GM06990 (cell line): ENCODE measurements around the gene CRK.
A peak's percentile ranks its signal among the peaks of the same experiment; 100 is the strongest.

Experiments used
- DNase-seq: peaks from one replicate; pipeline ENCODE4 v3.0.0-alpha.2; 2011; ENCODE audit not compliant: insufficient read length; ENCODE audit errors: extremely low read depth
- H3K27me3 ChIP-seq: replicated peaks from 2 replicates; pipeline ENCODE4 v1.6.0; 2011; ENCODE audit warnings: low read length; ENCODE audit not compliant: control insufficient read depth, insufficient read depth
- H3K36me3 ChIP-seq: 2 replicates; pipeline ENCODE4 v1.5.1; 2011; ENCODE audit warnings: low read length; ENCODE audit not compliant: control insufficient read depth, insufficient read depth
- H3K4me3 ChIP-seq: replicated peaks from 2 replicates; pipeline ENCODE4 v1.5.1; 2011; ENCODE audit warnings: low read depth, mild to moderate bottlenecking, control low read depth, low read length
- TF ChIP-seq, protein P1 (sequence below): IDR thresholded peaks from 2 replicates; pipeline ENCODE4 v1.5.1; 2011; ENCODE audit warnings: low read length, control low read depth, mild to moderate bottlenecking, inconsistent platforms; ENCODE audit not compliant: insufficient read depth, poor library complexity, severe bottlenecking

Gene CRK

GRCh38 chr17:1435326-1435725, 20.7 kb downstream of the CRK start:
- Histone ChIP-seq H3K4me3 (no peak overlapping the region), H3K36me3 (peaks cover 23% of the 10 kb centered on the region), H3K27me3 (no peaks in the 10 kb centered on the region)
- TF ChIP-seq, protein P1, sequence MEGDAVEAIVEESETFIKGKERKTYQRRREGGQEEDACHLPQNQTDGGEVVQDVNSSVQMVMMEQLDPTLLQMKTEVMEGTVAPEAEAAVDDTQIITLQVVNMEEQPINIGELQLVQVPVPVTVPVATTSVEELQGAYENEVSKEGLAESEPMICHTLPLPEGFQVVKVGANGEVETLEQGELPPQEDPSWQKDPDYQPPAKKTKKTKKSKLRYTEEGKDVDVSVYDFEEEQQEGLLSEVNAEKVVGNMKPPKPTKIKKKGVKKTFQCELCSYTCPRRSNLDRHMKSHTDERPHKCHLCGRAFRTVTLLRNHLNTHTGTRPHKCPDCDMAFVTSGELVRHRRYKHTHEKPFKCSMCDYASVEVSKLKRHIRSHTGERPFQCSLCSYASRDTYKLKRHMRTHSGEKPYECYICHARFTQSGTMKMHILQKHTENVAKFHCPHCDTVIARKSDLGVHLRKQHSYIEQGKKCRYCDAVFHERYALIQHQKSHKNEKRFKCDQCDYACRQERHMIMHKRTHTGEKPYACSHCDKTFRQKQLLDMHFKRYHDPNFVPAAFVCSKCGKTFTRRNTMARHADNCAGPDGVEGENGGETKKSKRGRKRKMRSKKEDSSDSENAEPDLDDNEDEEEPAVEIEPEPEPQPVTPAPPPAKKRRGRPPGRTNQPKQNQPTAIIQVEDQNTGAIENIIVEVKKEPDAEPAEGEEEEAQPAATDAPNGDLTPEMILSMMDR, result no peak
- DNase-seq, result no peak

DNA sequence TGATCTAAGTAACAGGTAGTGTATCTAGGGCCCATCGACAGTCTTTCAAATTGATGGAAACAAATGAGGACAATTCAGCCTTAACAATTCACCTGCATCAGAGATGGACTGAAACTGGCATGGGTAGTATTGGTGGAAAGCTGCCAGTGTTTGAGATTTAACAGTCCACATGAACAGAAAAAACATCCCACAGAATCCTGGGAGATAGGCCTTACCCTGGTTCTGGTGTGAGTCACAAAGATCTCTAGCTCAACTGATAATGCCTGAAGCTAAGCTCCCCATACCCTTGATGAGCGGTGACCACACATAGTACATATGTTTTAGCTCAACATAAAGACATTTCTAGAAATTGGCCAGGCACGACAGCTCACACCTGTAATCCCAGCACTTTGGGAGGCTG, 21.9 kb downstream of the CRK start:
- no peak for DNase-seq
- TF ChIP-seq, protein P1, result no peak

DNA sequence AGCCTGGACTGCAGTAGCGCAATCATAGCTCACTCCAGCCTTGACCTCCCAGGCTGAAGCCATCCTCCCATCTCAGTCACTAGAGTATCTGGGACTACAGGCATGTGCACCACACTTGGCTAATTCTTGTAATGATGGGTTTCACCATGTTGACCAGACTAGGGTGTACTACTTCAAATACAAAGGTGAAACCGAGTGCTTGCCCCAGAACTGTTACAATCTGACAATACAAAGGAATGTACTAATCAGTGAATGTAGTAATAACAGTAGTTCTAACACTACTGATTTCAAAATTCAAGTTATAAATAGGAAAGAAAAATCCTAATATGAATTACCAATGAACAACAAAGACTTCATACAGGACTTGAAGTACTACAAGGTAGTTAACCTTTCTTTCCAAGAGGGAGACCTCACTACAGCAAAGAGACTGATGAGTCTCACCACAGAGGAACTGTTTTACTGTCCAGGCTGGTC, 24.4 kb downstream of the CRK start:
- Histone ChIP-seq H3K4me3 (no peak overlapping the region), H3K27me3 (no peaks in the 10 kb centered on the region), H3K36me3 (peaks cover 17% of the 10 kb centered on the region)
- TF ChIP-seq, protein P1, result no peak
- peak; percentile 70 for DNase-seq

More for the DNA sequence above, 21.9 kb downstream of the CRK start:
- peaks cover 23% of the 10 kb centered on the region for H3K36me3 ChIP-seq
- no peaks in the 10 kb centered on the region for H3K27me3 ChIP-seq
- H3K4me3 ChIP-seq, result no peak overlapping the region

DNA sequence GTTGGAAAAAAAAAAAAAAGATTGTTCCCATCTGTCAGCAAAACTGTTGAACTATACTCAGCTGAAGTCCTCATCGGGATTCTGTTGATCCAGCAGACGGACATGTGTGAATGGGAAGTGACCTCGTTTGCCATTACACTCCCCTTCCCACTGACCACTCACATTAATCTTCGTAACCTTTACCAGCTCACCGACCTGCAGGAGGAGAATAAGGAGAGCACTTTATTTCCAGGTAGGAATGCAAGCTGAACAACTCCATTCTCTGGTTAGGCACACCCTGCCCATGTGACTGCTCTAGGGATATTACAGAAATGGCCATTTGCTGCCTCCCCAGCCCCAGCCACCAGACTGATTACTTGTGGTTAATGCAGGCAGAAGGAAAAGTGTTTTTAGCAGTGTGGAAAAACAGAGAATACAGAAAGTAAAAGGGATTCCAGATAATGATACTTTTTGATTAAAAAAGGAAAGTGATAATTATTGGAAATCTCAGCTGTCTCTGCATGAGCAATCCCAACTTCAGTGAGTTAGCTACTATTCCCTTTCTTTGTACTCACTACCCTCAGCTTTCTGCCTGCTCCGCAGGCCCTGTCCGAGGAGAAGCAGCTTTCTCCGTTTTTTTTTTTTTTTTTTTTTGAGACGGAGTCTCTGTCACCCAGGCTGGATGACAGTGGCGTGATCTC, 32.4 kb downstream of the CRK start:
- Histone ChIP-seq H3K4me3 (no peak overlapping the region), H3K36me3 (peaks cover 16% of the 10 kb centered on the region), H3K27me3 (no peaks in the 10 kb centered on the region)
- no peak for DNase-seq
- TF ChIP-seq, protein P1, result no peak

DNA sequence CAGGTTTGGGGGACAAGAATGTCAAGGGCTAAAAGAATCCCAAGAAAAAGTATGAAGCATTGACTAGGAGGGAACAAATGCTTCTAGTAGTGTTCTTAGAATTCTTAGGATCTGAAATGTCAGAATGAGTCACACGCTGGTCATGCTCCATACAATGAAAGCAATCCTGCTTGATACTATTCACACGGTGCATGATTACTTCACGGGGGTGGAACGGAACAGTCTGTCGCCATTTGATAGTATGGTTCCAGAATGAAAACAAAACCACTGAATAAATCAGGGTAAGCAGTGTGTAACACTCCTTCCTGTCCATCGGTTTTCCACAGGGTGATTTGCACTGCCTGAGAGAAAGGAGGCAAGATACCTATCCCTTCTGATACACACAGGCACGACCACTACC, 33.1 kb downstream of the CRK start:
- H3K27me3 ChIP-seq, result no peaks in the 10 kb centered on the region
- TF ChIP-seq, protein P1, result no peak
- peaks cover 16% of the 10 kb centered on the region for H3K36me3 ChIP-seq
- H3K4me3 ChIP-seq, result no peak overlapping the region
- DNase-seq, result no peak
